CD14-positive monocyte (primary cell): ENCODE results near the gene FAM50B. TPM values are rescaled to one million over a fixed set of nuclear protein-coding genes. Genes with fewer than 3 reads are reported as not detected.

Experiments
- DNase-seq, 3 donors: peaks; one replicate each; pipeline ENCODE4 v3.0.0-alpha.2; 2011 to 2022
- H2AFZ ChIP-seq: 2 replicates; pipeline ENCODE4 v1.6.0; 2012; ENCODE audit warnings: mild to moderate bottlenecking, low read depth, low read length, inconsistent platforms; ENCODE audit not compliant: insufficient read depth, poor library complexity, severe bottlenecking
- H3K27ac ChIP-seq, 2 donors: 1 replicate in 1 of 2; 2 replicates in 1 of 2; pipeline ENCODE4 v1.5.1; 2012 to 2013; ENCODE audit warnings: low read length in 2 of 2, control low read depth in 1 of 2, inconsistent platforms in 1 of 2, low read depth in 1 of 2, mild to moderate bottlenecking in 1 of 2
- H3K27me3 ChIP-seq, 2 donors: one replicate each; pipeline versions ENCODE4 v1.6.0 to v1.6.1; 2011 to 2013; ENCODE audit warnings: low read length in 2 of 2; ENCODE audit not compliant: control insufficient read depth in 2 of 2, insufficient read depth in 2 of 2
- H3K36me3 ChIP-seq, 2 donors: replicated peaks in 1 of 2; 1 replicate in 1 of 2; 2 replicates in 1 of 2; pipeline versions ENCODE4 v1.5.1 to v1.6.1; 2012 to 2013; ENCODE audit warnings: low read length in 2 of 2, control low read depth in 1 of 2, inconsistent platforms in 1 of 2, mild to moderate bottlenecking in 1 of 2; ENCODE audit not compliant: insufficient read depth in 2 of 2, control insufficient read depth in 1 of 2
- H3K4me1 ChIP-seq, 2 donors: 1 replicate in 1 of 2; 2 replicates in 1 of 2; pipeline versions ENCODE4 v1.5.1 to v1.6.1; 2012 to 2013; ENCODE audit warnings: low read length in 2 of 2, control low read depth in 1 of 2, inconsistent platforms in 1 of 2, mild to moderate bottlenecking in 1 of 2, moderate library complexity in 1 of 2; ENCODE audit not compliant: insufficient read depth in 2 of 2, control insufficient read depth in 1 of 2
- H3K4me2 ChIP-seq: replicated peaks from 2 replicates; pipeline ENCODE3; 2012; ENCODE audit warnings: low read length, moderate library complexity, mild to moderate bottlenecking; ENCODE audit not compliant: poor library complexity, severe bottlenecking; ENCODE audit errors: extremely low read depth
- H3K4me3 ChIP-seq, 3 experiments: fragments of 200-600 bp in 1 of 3; sonication (generic) in 1 of 3; replicated peaks in 1 of 3; 1 replicate in 2 of 3; 2 replicates in 1 of 3; pipeline ENCODE4 v1.5.1; 2011 to 2013; ENCODE audit warnings: low read length in 3 of 3, mild to moderate bottlenecking in 3 of 3, control low read depth in 2 of 3, low read depth in 2 of 3, inconsistent platforms in 1 of 3, moderate library complexity in 1 of 3
- H3K79me2 ChIP-seq: 2 replicates; pipeline ENCODE4 v1.6.0; 2012; ENCODE audit warnings: mild to moderate bottlenecking, control low read depth, inconsistent platforms, low read length, moderate library complexity; ENCODE audit not compliant: insufficient read depth
- H3K9ac ChIP-seq: 2 replicates; pipeline ENCODE4 v1.6.0; 2017; ENCODE audit warnings: low read length, mild to moderate bottlenecking; ENCODE audit not compliant: insufficient read depth, poor library complexity, severe bottlenecking
- H3K9me3 ChIP-seq, 2 donors: replicated peaks in 1 of 2; 1 replicate in 1 of 2; 2 replicates in 1 of 2; pipeline versions ENCODE4 v1.5.1 to v1.6.1; 2012 to 2013; ENCODE audit warnings: low read length in 2 of 2, control low read depth in 1 of 2; ENCODE audit not compliant: control insufficient read depth in 1 of 2, insufficient read depth in 1 of 2
- H4K20me1 ChIP-seq: 2 replicates; pipeline ENCODE4 v1.6.0; 2012; ENCODE audit warnings: mild to moderate bottlenecking, low read length, control low read depth, moderate library complexity; ENCODE audit not compliant: insufficient read depth
- H3K27ac Mint-ChIP-seq, 7 donors: one replicate each; pipeline ENCODE4 v1.8.0; 2020; ENCODE audit warnings: mild to moderate bottlenecking in 7 of 7, mixed read lengths in 7 of 7, moderate library complexity in 6 of 7, inconsistent platforms in 2 of 7
- H3K27me3 Mint-ChIP-seq, 3 donors: one replicate each; pipeline ENCODE4 v1.8.0; 2021 to 2022; ENCODE audit warnings: low read depth in 3 of 3, mild to moderate bottlenecking in 3 of 3, mixed read lengths in 3 of 3, moderate library complexity in 3 of 3, inconsistent platforms in 1 of 3
- H3K36me3 Mint-ChIP-seq, 2 donors: one replicate each; pipeline ENCODE4 v1.8.0; 2020; ENCODE audit warnings: mixed read lengths in 2 of 2, inconsistent platforms in 1 of 2, mild to moderate bottlenecking in 1 of 2
- H3K4me1 Mint-ChIP-seq: one replicate; pipeline ENCODE4 v1.8.0; 2020; ENCODE audit warnings: mild to moderate bottlenecking, mixed read lengths
- H3K4me3 Mint-ChIP-seq, 2 donors: one replicate each; pipeline ENCODE4 v1.8.0; 2020; ENCODE audit warnings: mild to moderate bottlenecking in 2 of 2, mixed read lengths in 2 of 2, moderate library complexity in 1 of 2
- H3K9me3 Mint-ChIP-seq, 7 donors: one replicate each; pipeline ENCODE4 v1.8.0; 2020 to 2022; ENCODE audit warnings: mixed read lengths in 7 of 7, mild to moderate bottlenecking in 6 of 7, moderate library complexity in 6 of 7, inconsistent platforms in 2 of 7
- CTCF ChIP-seq: fragments of 200-600 bp; IDR thresholded peaks from one replicate; pipeline ENCODE4 v1.8.0; 2022; ENCODE audit warnings: antibody characterized with exemption, mild to moderate bottlenecking
- WGBS: methylation state at CpG from one replicate; pipeline ENCODE4 v1.1.5; 2013; ENCODE audit warnings: missing lambda C conversion rate; ENCODE audit not compliant: insufficient coverage; 5-methylcytosine and 5-hydroxymethylcytosine counted together
- intact Hi-C, 2 donors: fragments of 100-400 bp; cut with micrococcal nuclease; formaldehyde crosslinking; loops; one replicate each; pipeline versions ENCODE4 v1.15.0 to v1.15.1; 2023
- polyA plus RNA-seq, 3 donors: library from polyadenylated mRNA; depleted of rRNA in 1 of 3; unstranded in 2 of 3; stranded (reverse) in 1 of 3; fragments of 300-500 nt in 2 of 3; fragments of >200 nt in 1 of 3; fragmentation: Illumina TruSeq in 2 of 3; gene quantifications; 1 replicate in 2 of 3; 2 replicates in 1 of 3; pipeline ENCODE4 v1.2.3, GENCODE V29; 2012 to 2021

Gene FAM50B
- polyA plus RNA-seq, 3 donors, result 1.8 to 3.3 (median 3.0) TPM

DNA sequence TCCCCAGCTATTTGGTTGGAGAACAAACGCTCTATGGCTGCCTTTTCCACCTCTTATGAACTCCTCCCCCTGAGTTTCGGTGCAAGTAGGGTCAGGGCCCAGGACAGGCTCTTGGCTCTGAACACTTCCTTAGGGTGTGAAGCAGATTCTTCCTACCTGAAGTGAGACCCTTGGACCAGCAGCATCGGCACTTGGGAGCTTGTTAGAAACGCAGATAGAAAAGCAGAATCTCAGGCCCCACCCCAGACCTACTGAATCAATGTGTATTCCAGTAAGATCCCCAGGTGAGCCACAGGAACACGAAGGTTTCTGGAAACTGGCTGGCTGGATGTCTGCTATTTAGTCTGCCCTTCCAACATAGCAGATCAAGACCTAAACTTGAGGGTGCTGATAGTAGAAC, 3.2 kb downstream of the FAM50B start:
- H3K9me3 Mint-ChIP-seq, result peaks cover 11 to 25% (median 14%) of the 10 kb centered on the region in 7 donors
- no peak overlapping the region for H3K27ac Mint-ChIP-seq
- no peaks in the 10 kb centered on the region for H3K36me3 Mint-ChIP-seq

DNA sequence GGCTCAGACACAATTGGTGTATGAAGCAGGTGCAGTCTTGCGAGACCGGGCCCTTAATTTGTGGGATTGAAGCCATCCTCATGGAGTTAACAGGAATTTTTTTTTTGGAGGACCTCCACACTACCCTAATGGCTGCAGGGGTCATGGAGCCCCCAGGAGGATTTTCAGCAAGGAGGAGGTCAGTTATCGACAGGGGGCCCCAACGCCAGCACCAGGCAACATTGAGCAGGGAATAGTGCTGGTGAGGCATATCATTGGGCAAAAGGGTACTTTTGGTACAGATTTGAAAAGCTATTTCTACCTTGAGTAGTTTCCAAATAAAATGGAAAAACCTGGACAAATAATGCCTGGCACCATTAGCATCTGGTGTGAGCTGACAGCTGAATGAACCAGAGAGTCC, 6.7 kb downstream of the FAM50B start:
- no peaks in the 10 kb centered on the region for H3K9me3 ChIP-seq
- no peaks in the 10 kb centered on the region for H3K27me3 ChIP-seq
- no peak for DNase-seq
- no CpG with 5 or more reads among the region's 4 CpGs for WGBS
- no peak overlapping the region for H3K4me2 ChIP-seq
- H3K27me3 Mint-ChIP-seq, result peaks cover 2 to 8% (median 4%) of the 10 kb centered on the region in 3 donors
- peaks cover 0 to 4% (median 2%) of the 10 kb centered on the region in 7 donors for H3K9me3 Mint-ChIP-seq
- no peaks in the 10 kb centered on the region for H4K20me1 ChIP-seq
- H3K36me3 Mint-ChIP-seq, result no peaks in the 10 kb centered on the region
- intact Hi-C loops, result no loop called here
- H3K9ac ChIP-seq, result no peak overlapping the region
- H2AFZ ChIP-seq, result no peak overlapping the region
- no peak overlapping the region for H3K27ac ChIP-seq
- TF ChIP-seq CTCF, result no peak
- no peak overlapping the region for H3K4me3 ChIP-seq
- no peak overlapping the region for H3K4me3 Mint-ChIP-seq
- H3K79me2 ChIP-seq, result no peaks in the 10 kb centered on the region
- no peak overlapping the region for H3K27ac Mint-ChIP-seq
- H3K4me1 Mint-ChIP-seq, result no peaks in the 10 kb centered on the region
- no peaks in the 10 kb centered on the region for H3K36me3 ChIP-seq
- H3K4me1 ChIP-seq, result no peaks in the 10 kb centered on the region

More for the DNA sequence above, 3.2 kb downstream of the FAM50B start:
- H3K4me3 Mint-ChIP-seq, result no peak overlapping the region
- TF ChIP-seq CTCF, result no peak
- intact Hi-C loops, result no loop called here
- Histone ChIP-seq H3K36me3 (no peaks in the 10 kb centered on the region), H3K27me3 (no peaks in the 10 kb centered on the region), H4K20me1 (no peaks in the 10 kb centered on the region), H3K4me2 (no peak overlapping the region), H3K4me1 (peaks cover 8 to 16% of the 10 kb centered on the region in 2 donors), H3K27ac (no peak overlapping the region), H3K79me2 (no peaks in the 10 kb centered on the region), H3K9me3 (peaks cover 4 to 20% of the 10 kb centered on the region in 2 donors), H2AFZ (no peak overlapping the region), H3K9ac (no peak overlapping the region), H3K4me3 (no peak overlapping the region)
- 93% methylated on average over 3 of the region's 5 CpGs for WGBS
- peaks cover 0 to 6% (median 0%) of the 10 kb centered on the region in 3 donors for H3K27me3 Mint-ChIP-seq
- no peak for DNase-seq
- H3K4me1 Mint-ChIP-seq, result peaks cover 9% of the 10 kb centered on the region
